DOHH2 (cell line): ENCODE data around the gene ATP2A1.

Experiments
- H3F3A ChIP-seq: fragments of 200-600 bp; sonication (generic), shearing (Covaris generic); 2 replicates; pipeline ENCODE4 v1.6.0; 2016; ENCODE audit warnings: antibody characterized with exemption, mild to moderate bottlenecking; ENCODE audit not compliant: control insufficient read depth, insufficient read depth
- H3K27ac ChIP-seq: fragments of 200-600 bp; sonication (generic); 2 replicates; pipeline ENCODE4 v1.5.1; 2014; ENCODE audit warnings: low read depth, mild to moderate bottlenecking, low read length, moderate library complexity
- H3K27me3 ChIP-seq: fragments of 200-600 bp; sonication (generic); 2 replicates; pipeline ENCODE4 v1.6.1; 2014; ENCODE audit warnings: mild to moderate bottlenecking, low read length, mixed read lengths; ENCODE audit not compliant: control insufficient read depth
- H3K36me3 ChIP-seq: fragments of 200-600 bp; sonication (generic); 2 replicates; pipeline ENCODE4 v1.6.1; 2014; ENCODE audit warnings: mild to moderate bottlenecking, low read length, moderate library complexity, mixed read lengths; ENCODE audit not compliant: control insufficient read depth
- H3K4me1 ChIP-seq: fragments of 200-600 bp; sonication (generic); 2 replicates; pipeline ENCODE4 v1.6.1; 2014; ENCODE audit warnings: mild to moderate bottlenecking, low read length, mixed read lengths; ENCODE audit not compliant: control insufficient read depth
- H3K4me2 ChIP-seq: fragments of 200-600 bp; sonication (generic); 2 replicates; pipeline ENCODE4 v1.6.0; 2014; ENCODE audit warnings: mild to moderate bottlenecking, low read length, moderate library complexity
- H3K4me3 ChIP-seq: fragments of 200-600 bp; sonication (generic); 2 replicates; pipeline ENCODE4 v1.5.1; 2014; ENCODE audit warnings: mild to moderate bottlenecking, low read length, mixed read lengths
- H3K79me2 ChIP-seq: fragments of 200-600 bp; sonication (generic); 2 replicates; pipeline ENCODE4 v1.6.1; 2014; ENCODE audit warnings: mild to moderate bottlenecking, low read length, mixed read lengths; ENCODE audit not compliant: control insufficient read depth
- H3K9me2 ChIP-seq: fragments of 200-600 bp; sonication (generic); replicated peaks from 2 replicates; pipeline ENCODE4 v1.6.1; 2014; ENCODE audit warnings: mild to moderate bottlenecking, low read length, mixed read lengths; ENCODE audit not compliant: control insufficient read depth
- H3K9me3 ChIP-seq: fragments of 200-600 bp; sonication (generic); 2 replicates; pipeline ENCODE4 v1.6.1; 2014; ENCODE audit warnings: antibody characterized with exemption, low read length, mixed read lengths; ENCODE audit not compliant: control insufficient read depth, insufficient read depth
- H4K20me1 ChIP-seq: fragments of 200-600 bp; sonication (generic); 2 replicates; pipeline ENCODE4 v1.6.0; 2014; ENCODE audit warnings: low read depth, mild to moderate bottlenecking, antibody characterized with exemption, low read length, moderate library complexity; ENCODE audit not compliant: control insufficient read depth, insufficient read depth
- CTCF ChIP-seq: fragments of 200-600 bp; sonication (generic); IDR thresholded peaks from one replicate; pipeline ENCODE4 v1.5.1; 2014; ENCODE audit warnings: antibody characterized with exemption, mild to moderate bottlenecking, low read depth, low read length; ENCODE audit not compliant: poor library complexity, severe bottlenecking
- EZH2phosphoT487 ChIP-seq: fragments of 200-600 bp; sonication (generic); IDR thresholded peaks from 2 replicates; pipeline ENCODE4 v1.6.1; 2017; ENCODE audit warnings: borderline replicate concordance, mild to moderate bottlenecking, antibody characterized with exemption, low read length, moderate library complexity, mixed read lengths

Gene ATP2A1

DNA sequence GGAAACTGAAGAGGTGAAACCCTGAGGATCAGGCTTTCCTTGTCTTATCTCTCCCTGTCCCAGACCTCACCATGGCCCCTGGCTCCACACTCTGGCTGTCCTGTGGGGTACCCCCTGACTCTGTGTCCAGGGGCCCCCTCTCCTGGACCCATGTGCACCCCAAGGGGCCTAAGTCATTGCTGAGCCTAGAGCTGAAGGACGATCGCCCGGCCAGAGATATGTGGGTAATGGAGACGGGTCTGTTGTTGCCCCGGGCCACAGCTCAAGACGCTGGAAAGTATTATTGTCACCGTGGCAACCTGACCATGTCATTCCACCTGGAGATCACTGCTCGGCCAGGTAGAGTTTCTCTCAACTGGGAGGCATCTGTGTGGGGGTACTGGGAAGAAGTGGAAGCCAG is 54.9 kb downstream of the ATP2A1 start:
- Histone ChIP-seq H3K9me3 (no peaks in the 10 kb centered on the region; the same call in 1 of the 2 replicates), H3K27ac (peak overlapping the region; percentile 99), H3K27me3 (no peaks in the 10 kb centered on the region), H3K79me2 (peaks cover 47% of the 10 kb centered on the region), H4K20me1 (peaks cover 11% of the 10 kb centered on the region; the same call in 1 of the 2 replicates), H3F3A (peaks cover 37% of the 10 kb centered on the region), H3K4me2 (peak overlapping the region; percentile 96), H3K4me1 (peaks cover 58% of the 10 kb centered on the region), H3K9me2 (no peaks in the 10 kb centered on the region), H3K36me3 (peaks cover 65% of the 10 kb centered on the region), H3K4me3 (peak overlapping the region; percentile 97)
- no peak for TF ChIP-seq CTCF
- TF ChIP-seq EZH2phosphoT487: no peak

DNA sequence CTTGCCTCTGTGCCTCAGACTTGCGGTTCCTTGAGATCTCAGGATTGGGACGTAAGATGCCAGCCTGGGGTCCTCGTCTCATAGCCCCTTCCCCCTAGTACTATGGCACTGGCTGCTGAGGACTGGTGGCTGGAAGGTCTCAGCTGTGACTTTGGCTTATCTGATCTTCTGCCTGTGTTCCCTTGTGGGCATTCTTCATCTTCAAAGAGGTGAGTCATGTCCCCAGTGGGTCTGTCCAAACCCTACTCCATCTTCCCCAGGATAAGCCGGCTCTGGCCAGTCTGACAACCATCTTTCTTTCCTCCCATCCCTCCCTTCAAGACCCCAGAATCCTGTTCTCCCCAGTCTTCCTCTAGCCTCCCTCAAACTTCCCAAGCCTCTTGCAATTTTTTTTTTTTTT is 57.1 kb downstream of the ATP2A1 start:
- peaks cover 47% of the 10 kb centered on the region for H3K4me1 ChIP-seq
- H3K4me3 ChIP-seq: no peak overlapping the region
- peaks cover 81% of the 10 kb centered on the region for H3K36me3 ChIP-seq
- H3K27me3 ChIP-seq: no peaks in the 10 kb centered on the region
- peaks cover 34% of the 10 kb centered on the region for H3F3A ChIP-seq
- peaks cover 11% of the 10 kb centered on the region; the same call in 1 of the 2 replicates for H4K20me1 ChIP-seq
- no peaks in the 10 kb centered on the region for H3K9me2 ChIP-seq
- no peak overlapping the region for H3K4me2 ChIP-seq
- no peaks in the 10 kb centered on the region; the same call in 1 of the 2 replicates for H3K9me3 ChIP-seq
- H3K79me2 ChIP-seq: peaks cover 47% of the 10 kb centered on the region
- no peak overlapping the region for H3K27ac ChIP-seq
- TF ChIP-seq CTCF (no peak), EZH2phosphoT487 (no peak)

- Histone ChIP-seq H3K4me2 (no peak overlapping the region), H3K9me3 (no peaks in the 10 kb centered on the region; the same call in 1 of the 2 replicates), H3K27ac (no peak overlapping the region), H3K4me1 (peaks cover 39% of the 10 kb centered on the region), H3K4me3 (peak overlapping the region; percentile 19; the same call in 1 of the 2 replicates), H3K79me2 (peaks cover 47% of the 10 kb centered on the region), H4K20me1 (peaks cover 11% of the 10 kb centered on the region; the same call in 1 of the 2 replicates), H3F3A (peaks cover 30% of the 10 kb centered on the region), H3K36me3 (peaks cover 77% of the 10 kb centered on the region), H3K27me3 (no peaks in the 10 kb centered on the region), H3K9me2 (no peaks in the 10 kb centered on the region)
- no peak for TF ChIP-seq EZH2phosphoT487
- no peak for TF ChIP-seq CTCF
Measured at GRCh38 chr16:28935924-28936783, 57.9 kb downstream of the ATP2A1 start.
